Peyer's patch (tissue), 4 donors: ENCODE measurements around the gene AGAP3. TPM values are rescaled to one million over a fixed set of nuclear protein-coding genes. Genes with fewer than 3 reads are reported as not detected.

Source experiments
- DNase-seq, 3 donors: peaks; one replicate each; pipeline ENCODE4 v3.0.0-alpha.2; 2017 to 2019
- H3K27ac ChIP-seq, 4 donors: fragments of 200-600 bp; sonication (generic); one replicate each; pipeline ENCODE4 v1.5.1; 2016 to 2019
- H3K27me3 ChIP-seq, 2 donors: fragments of 200-600 bp; sonication (generic); one replicate each; pipeline ENCODE4 v1.5.1; 2019
- H3K36me3 ChIP-seq, 3 donors: fragments of 200-600 bp; sonication (generic); one replicate each; pipeline ENCODE4 v1.5.1; 2016 to 2019
- H3K4me1 ChIP-seq, 4 donors: fragments of 200-600 bp; sonication (generic); one replicate each; pipeline ENCODE4 v1.5.1; 2016 to 2019
- H3K4me3 ChIP-seq, 4 donors: fragments of 200-600 bp; sonication (generic); 1 replicate in 3 of 4; 2 replicates in 1 of 4; pipeline ENCODE4 v1.5.1; 2016 to 2019; ENCODE audit warnings: mild to moderate bottlenecking in 1 of 4
- H3K9me3 ChIP-seq, 4 donors: fragments of 200-600 bp; sonication (generic); one replicate each; pipeline ENCODE4 v1.5.1; 2016 to 2019; ENCODE audit warnings: mild to moderate bottlenecking in 1 of 4
- CTCF ChIP-seq, 6 experiments: fragments of 450-650 bp in 4 of 6; fragments of 200-600 bp in 2 of 6; sonication (generic) in 1 of 6; IDR thresholded peaks; one replicate each; pipeline ENCODE4 v1.5.1; 2017 to 2019; ENCODE audit warnings: antibody characterized with exemption in 6 of 6, mild to moderate bottlenecking in 3 of 6, moderate library complexity in 1 of 6
- POLR2A ChIP-seq, 2 donors: fragments of 450-650 bp; IDR thresholded peaks; one replicate each; pipeline ENCODE4 v1.5.1; 2017; ENCODE audit warnings: antibody characterized with exemption in 2 of 2, mild to moderate bottlenecking in 2 of 2, moderate library complexity in 2 of 2
- total RNA-seq, 4 donors: library from RNA; depleted of rRNA; stranded (reverse); fragments of >200 nt; gene quantifications; one replicate each; pipeline ENCODE4 v1.1.0, GENCODE V29; 2016

The AGAP3 gene
- total RNA-seq, 4 donors from 2014 or later = 91.6 to 123 (median 101) TPM

- no peaks in the 10 kb centered on the region for H3K27me3 ChIP-seq
- no peaks in the 10 kb centered on the region for H3K9me3 ChIP-seq
- TF ChIP-seq POLR2A (IDR thresholded peaks at IDR 0.05) (no peak), CTCF (IDR thresholded peaks at IDR 0.05) (no peak)
- peak overlapping the region; percentile 73 to 86 (median 78) for H3K27ac ChIP-seq
- peaks cover 0 to 49% (median 10%) of the 10 kb centered on the region in 4 donors for H3K4me1 ChIP-seq
- H3K36me3 ChIP-seq = peaks cover 0 to 5% (median 0%) of the 10 kb centered on the region in 3 donors
- peak overlapping the region in 2 of 4 donors; percentile 94 to 97 for H3K4me3 ChIP-seq
- no peak for DNase-seq
These were observed 3.8 kb downstream of the AGAP3 start for GRCh38 chr7:151089893-151090730.

GRCh38 chr7:151091003-151091402 lies 4.7 kb downstream of the AGAP3 start:
- Histone ChIP-seq H3K4me1 (peaks cover 0 to 42% (median 10%) of the 10 kb centered on the region in 4 donors), H3K4me3 (no peak overlapping the region), H3K9me3 (no peaks in the 10 kb centered on the region), H3K27ac (no peak overlapping the region), H3K27me3 (no peaks in the 10 kb centered on the region), H3K36me3 (peaks cover 0 to 5% (median 0%) of the 10 kb centered on the region in 3 donors)
- no peak for DNase-seq
- TF ChIP-seq POLR2A (IDR thresholded peaks at IDR 0.05) = no peak
- no peak for TF ChIP-seq CTCF (IDR thresholded peaks at IDR 0.05)

GRCh38 chr7:151091431-151091830 lies 5.2 kb downstream of the AGAP3 start:
- Histone ChIP-seq H3K36me3 (peaks cover 0 to 5% (median 0%) of the 10 kb centered on the region in 3 donors), H3K27me3 (no peaks in the 10 kb centered on the region), H3K9me3 (no peaks in the 10 kb centered on the region), H3K4me3 (no peak overlapping the region), H3K4me1 (peaks cover 0 to 42% (median 10%) of the 10 kb centered on the region in 4 donors), H3K27ac (peak overlapping the region in 1 of 4 donors; percentile 39)
- TF ChIP-seq CTCF (IDR thresholded peaks at IDR 0.05) = peak in 4 of 6 experiments; percentile 47 to 77 (median 66)
- TF ChIP-seq POLR2A (IDR thresholded peaks at IDR 0.05) = no peak
- peak in 2 of 3 donors; percentile 69 to 85 for DNase-seq

- Histone ChIP-seq H3K27ac (peak overlapping the region in 1 of 4 donors; percentile 39), H3K36me3 (peaks cover 0 to 5% (median 0%) of the 10 kb centered on the region in 3 donors), H3K4me3 (no peak overlapping the region), H3K9me3 (no peaks in the 10 kb centered on the region), H3K4me1 (peaks cover 0 to 42% (median 10%) of the 10 kb centered on the region in 4 donors), H3K27me3 (no peaks in the 10 kb centered on the region)
- no peak for TF ChIP-seq CTCF (IDR thresholded peaks at IDR 0.05)
- no peak for TF ChIP-seq POLR2A (IDR thresholded peaks at IDR 0.05)
- no peak for DNase-seq
These were observed 5.7 kb downstream of the AGAP3 start for GRCh38 chr7:151091988-151092387.

GRCh38 chr7:151093748-151094147 lies 7.5 kb downstream of the AGAP3 start:
- Histone ChIP-seq H3K27ac (no peak overlapping the region), H3K4me1 (peaks cover 0 to 31% (median 0%) of the 10 kb centered on the region in 4 donors), H3K36me3 (peaks cover 0 to 5% (median 0%) of the 10 kb centered on the region in 3 donors), H3K9me3 (no peaks in the 10 kb centered on the region), H3K4me3 (no peak overlapping the region), H3K27me3 (no peaks in the 10 kb centered on the region)
- DNase-seq = no peak
- TF ChIP-seq POLR2A (IDR thresholded peaks at IDR 0.05) (no peak), CTCF (IDR thresholded peaks at IDR 0.05) (no peak)
